GM21528 (cell line): ENCODE measurements around the gene SPATA31D3.
"Not testable (repeated sequence)": the region's sequence is repeated elsewhere in the genome, so short reads cannot be mapped to it uniquely, and the experiment has no call there.

Experiments used
- ATAC-seq: cut with Tn5 transposase; IDR thresholded peaks from one replicate; pipeline ENCODE4 v1.9.1; 2021; ENCODE audit warnings: mild to moderate bottlenecking, moderate library complexity; ENCODE audit not compliant: unreplicated experiment, low FRiP score

The SPATA31D3 gene

DNA sequence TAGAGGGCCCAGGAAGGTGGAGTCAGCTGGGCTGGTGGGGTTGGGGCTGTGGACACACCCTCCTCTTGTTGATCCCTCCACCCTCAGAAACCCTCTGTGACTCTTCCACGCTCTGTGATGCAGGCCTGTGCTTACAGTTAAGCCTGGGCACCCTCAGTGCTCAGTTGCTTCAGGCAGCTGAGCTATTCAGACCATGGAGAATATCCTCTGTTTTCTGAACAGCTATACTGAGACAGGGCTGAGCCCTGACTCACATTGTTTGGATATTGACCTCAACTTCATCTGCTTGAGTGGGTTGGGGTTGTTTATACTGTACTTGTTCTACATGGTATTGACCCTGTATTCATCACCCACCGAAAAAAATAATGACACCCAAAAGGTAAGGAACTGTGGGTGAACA is at the start of gene SPATA31D3:
Gene SPATA31D3, plus strand, starts transcription at position 108 of the 400 bp plus-strand sequence. Its CDS starts 86 bp downstream, at position 194.
- ATAC-seq, result not testable (repeated sequence)

DNA sequence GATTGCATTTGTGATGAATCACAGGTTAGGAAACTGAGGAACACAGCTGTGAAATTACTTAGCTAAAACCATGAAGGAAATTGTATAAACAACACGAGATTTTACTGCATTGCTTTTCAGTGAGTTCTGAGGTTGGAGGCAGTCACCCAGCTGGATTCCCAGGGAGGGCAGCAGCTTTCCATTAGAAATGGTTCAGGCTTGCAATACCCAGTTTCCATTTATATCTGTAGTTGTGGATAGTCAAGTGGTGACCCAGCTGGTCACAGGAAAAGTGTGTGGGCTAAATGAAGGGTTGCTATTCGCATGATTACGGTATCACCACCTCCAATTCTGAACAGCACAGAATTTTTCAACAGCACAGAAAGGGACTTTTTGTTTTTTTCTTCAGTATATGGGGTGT is 49.4 kb upstream of the SPATA31D3 start:
- ATAC-seq, result no peak

DNA sequence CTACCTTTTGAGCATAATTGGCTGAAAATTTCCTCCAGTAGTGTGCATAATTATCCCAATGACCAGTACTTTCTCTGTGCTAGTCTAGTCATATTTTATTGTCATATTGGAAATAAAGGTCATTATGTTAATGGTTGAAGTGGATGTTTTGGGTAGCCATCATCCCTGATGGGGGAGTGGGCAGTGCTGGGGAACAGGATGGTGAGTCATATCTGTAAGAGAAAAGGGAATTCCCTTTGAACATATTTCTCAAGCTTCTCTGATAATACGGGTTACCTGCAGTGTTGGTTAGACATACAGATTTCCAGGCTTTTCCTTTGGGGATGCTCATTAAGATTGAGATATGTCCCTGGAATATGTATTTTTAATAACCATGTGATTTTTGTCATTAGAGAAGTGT is 48.4 kb upstream of the SPATA31D3 start:
- no peak for ATAC-seq

DNA sequence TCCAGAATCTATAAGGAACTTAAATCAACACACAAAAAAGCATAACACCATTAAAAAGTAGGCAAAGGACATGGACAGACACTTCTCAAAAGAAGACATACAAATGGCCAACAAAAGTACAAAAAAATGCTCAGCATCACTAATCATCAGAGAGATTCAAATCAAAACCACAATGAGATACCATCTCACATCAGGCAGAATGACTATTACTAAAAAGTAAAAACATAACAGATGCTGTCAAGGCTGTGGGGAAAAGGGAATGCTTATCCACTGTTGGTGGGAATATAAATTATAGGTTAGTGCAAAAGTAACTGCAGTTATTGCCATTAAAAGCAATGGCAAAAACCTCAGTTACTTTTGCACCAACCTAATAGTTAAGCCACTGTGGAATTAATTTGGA is 47.2 kb upstream of the SPATA31D3 start:
- ATAC-seq, result no peak

DNA sequence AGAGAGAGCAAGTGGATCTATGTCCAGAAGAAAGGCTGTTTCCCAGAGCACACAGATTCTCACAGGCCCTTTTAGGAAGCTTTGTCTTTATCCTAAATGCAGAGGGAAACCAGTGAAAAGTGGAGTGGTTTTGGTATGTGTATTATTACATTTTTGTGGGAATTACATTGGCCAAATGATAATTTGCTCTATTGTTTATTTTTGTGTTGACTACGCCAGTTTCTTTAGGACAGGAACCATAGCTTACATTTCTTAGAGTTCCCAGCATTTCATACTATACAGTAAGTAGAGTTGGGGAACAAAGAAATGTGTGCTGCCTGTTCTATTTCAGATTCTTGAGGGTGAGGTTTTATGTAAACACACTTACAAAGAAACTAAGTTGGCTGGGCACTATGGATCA is 44.4 kb upstream of the SPATA31D3 start:
- ATAC-seq, result no peak

DNA sequence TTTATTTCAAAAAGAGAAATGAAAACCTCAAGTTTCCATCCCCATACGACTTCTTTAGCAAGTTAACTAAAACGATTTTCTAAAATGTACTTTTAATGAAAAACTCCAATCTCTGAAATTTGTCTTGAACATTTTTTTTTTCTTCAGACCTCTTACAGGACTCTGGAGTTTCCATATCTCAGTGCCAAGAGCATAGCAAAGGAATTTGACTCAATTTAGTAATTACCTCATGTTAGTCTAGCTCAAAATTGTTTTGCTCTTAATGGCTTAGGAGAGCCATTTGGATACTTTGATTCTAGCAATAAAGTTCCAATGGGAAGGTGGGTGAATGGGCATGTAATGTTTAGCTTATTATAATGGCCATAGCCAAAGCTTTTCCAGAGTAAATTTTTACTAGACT is 41.1 kb upstream of the SPATA31D3 start:
- ATAC-seq, result no peak

DNA sequence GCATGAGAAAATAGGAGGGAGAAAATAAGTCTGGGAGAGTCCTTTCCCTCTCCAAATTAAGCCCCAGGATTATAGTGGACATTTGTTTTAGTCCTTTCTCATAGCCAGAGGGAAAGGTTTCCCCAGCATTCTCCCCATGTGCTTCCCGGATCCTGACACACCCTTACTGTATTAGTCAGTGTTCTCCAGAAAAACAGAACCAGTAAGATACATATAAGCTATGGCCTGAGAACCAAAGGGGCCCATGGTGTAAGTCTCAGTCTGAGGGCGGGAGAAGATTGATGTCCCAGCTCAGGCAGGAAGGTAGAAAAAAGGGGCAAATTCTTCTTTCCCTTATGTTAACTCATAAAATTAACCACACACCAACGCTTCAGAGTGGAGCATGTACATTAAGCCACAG is 40.7 kb upstream of the SPATA31D3 start:
- no peak for ATAC-seq

DNA sequence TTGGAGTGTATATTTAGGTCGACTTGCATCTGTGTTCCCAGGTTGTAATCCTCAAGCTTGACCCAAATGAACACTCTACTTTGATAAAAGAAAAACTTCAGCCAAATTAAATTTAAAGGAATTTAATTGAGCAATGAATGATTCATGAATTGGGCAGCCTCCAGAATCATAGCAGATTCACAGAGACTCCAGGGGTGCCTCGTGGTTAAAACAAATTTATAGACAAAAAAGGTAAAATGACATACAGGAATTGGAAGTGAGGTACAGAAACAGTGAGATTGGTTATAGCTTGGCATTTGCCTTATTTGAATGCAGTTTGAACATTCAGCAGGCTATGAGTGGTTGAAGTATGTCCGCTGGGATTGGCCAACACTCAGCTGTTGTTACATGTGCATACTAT is 36.6 kb upstream of the SPATA31D3 start:
- no peak for ATAC-seq

DNA sequence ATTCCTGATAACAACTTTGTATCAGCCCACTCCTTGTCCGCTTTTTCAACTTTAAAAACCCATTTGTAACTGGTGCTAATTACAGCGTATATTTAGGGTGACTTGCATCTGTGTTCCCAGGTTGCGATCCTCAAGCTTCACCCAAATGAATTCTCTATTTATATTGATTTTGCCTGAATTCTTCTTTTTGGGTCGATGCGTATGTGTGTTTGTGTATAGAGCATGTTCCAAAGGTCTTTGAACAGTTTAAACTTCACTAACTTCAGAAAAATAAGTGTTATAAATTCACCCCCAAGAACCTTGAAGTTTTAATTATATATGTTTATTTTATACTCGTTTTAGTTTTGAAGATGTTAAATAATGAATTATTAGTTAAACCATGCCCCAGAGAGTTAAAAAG is 31.2 kb upstream of the SPATA31D3 start:
- no peak for ATAC-seq

DNA sequence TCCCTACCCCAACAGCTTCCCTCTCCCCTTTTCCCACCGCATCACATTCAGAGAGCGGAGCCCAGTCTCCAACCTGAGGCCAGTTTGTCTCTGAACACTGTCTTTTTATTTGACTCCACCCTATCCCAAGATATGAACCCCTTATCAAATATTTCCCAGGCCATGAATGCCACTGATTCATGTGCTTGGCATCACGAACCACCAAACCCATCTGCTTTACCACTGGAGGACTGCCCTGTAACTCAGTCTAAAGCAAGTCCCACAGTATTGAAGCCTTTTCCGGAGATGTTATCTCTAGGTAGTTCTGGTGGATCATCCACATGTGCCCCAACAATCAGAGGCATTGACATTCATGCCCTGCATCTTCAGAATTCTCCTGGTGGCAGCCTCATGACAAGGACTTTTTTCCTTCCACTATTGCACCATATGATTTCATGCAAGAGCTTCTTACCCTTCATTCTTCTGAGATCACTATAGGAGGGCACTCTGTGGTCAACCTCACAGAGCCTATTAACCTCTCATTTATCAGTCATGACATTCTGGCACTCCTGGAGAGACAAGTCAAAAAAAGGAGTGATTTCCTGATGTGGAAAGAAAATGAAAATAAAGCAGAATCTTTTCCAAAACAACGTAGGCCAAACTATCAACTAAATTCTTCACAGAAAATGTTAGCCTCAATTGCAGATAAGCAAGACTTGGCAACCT is 27.3 kb upstream of the SPATA31D3 start:
- ATAC-seq, result no peak

DNA sequence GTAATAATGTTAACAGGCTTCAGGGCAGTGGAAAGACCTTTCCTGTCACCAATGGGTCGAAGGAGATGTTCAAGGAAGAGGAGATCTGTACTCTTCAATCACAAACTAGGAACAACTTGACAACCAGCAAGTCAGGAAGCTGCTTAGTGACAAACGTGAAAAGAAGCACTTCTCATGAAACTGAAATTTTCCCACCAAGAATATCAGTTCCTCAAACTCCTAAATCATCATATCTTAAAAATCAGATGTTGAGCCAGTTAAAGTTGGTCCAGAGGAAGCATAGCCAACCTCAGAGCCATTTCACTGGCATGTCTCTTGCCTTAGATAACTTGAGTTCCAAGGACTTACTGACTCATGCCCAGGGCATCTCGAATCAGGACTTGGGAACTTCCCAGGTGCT is 24.8 kb upstream of the SPATA31D3 start:
- not testable (repeated sequence) for ATAC-seq

DNA sequence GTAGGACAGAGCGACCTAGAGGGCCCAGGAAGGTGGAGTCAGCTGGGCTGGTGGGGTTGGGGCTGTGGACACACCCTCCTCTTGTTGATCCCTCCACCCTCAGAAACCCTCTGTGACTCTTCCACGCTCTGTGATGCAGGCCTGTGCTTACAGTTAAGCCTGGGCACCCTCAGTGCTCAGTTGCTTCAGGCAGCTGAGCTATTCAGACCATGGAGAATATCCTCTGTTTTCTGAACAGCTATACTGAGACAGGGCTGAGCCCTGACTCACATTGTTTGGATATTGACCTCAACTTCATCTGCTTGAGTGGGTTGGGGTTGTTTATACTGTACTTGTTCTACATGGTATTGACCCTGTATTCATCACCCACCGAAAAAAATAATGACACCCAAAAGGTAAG is 15.0 kb upstream of the SPATA31D3 start, which contains the start of gene SPATA31D4:
Gene SPATA31D4, plus strand, starts transcription at position 124 of the 400 bp plus-strand sequence. Its CDS starts 86 bp downstream, at position 210.
- ATAC-seq, result not testable (repeated sequence)

DNA sequence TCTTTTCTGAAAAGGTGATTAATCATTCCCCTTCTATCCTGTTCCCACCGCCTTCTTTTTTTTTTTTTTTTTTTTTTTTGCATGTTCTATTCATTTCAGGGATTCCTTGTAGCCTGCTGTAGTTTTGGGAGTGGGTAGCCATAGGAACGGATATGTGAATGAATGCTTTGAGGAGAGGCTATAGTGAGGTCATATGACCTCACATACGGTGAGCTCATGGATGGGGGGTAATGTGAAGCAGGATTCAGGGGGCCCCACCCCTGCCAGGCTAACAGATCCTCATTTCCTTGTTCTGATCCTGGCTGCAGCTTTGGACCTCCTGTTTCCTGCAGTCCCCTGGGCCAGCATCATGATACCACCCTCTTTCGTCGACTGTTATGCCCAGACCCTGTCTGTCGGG is 13.2 kb upstream of the SPATA31D3 start:
- ATAC-seq, result not testable (repeated sequence)

DNA sequence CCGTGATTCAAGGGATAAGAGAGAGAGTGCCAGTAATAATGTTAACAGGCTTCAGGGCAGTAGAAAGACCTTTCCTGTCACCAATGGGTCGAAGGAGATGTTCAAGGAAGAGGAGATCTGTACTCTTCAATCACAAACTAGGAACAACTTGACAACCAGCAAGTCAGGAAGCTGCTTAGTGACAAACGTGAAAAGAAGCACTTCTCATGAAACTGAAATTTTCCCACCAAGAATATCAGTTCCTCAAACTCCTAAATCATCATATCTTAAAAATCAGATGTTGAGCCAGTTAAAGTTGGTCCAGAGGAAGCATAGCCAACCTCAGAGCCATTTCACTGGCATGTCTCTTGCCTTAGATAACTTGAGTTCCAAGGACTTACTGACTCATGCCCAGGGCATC is 9.8 kb upstream of the SPATA31D3 start:
- not testable (repeated sequence) for ATAC-seq

DNA sequence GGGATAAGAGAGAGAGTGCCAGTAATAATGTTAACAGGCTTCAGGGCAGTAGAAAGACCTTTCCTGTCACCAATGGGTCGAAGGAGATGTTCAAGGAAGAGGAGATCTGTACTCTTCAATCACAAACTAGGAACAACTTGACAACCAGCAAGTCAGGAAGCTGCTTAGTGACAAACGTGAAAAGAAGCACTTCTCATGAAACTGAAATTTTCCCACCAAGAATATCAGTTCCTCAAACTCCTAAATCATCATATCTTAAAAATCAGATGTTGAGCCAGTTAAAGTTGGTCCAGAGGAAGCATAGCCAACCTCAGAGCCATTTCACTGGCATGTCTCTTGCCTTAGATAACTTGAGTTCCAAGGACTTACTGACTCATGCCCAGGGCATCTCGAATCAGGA is 5.3 kb downstream of the SPATA31D3 start:
- ATAC-seq, result not testable (repeated sequence)

DNA sequence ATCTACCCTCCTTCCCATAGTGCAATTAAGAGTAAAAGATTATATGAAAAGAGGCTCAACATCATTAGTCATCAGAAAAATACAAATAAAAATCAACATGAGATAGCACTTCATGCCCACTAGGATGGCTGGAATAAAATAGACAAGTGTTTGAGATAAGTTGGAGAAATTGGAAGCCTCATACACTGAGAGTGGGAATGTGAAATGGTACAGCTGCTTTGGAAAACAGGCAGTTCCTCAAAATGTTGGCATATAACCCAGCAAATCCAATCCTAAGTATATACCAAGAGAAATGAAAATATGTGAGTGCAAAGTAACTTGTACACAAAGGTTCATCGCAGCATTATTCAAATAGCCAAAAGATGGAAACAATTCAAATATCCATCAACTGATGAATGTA is 9.8 kb downstream of the SPATA31D3 start:
- no peak for ATAC-seq

DNA sequence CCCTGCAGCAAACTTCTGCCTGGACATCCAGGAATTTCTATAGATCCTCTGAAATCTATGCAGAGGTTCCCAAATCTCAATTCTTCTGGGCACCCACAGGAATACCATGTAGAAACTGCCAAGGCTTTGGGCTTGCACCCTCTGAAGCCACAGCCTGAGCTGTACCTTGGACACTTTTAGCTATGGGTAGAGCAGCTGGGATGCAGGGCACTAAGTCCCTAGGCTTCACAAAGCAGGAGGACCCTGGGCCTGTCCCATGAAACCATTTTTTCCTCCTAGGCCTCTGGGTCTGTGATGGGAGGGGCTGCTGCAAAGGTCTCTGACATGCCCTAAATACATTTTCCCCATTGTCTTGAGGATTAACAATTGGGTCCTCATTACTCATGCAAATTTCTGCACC is 12.3 kb downstream of the SPATA31D3 start:
- ATAC-seq, result no peak

DNA sequence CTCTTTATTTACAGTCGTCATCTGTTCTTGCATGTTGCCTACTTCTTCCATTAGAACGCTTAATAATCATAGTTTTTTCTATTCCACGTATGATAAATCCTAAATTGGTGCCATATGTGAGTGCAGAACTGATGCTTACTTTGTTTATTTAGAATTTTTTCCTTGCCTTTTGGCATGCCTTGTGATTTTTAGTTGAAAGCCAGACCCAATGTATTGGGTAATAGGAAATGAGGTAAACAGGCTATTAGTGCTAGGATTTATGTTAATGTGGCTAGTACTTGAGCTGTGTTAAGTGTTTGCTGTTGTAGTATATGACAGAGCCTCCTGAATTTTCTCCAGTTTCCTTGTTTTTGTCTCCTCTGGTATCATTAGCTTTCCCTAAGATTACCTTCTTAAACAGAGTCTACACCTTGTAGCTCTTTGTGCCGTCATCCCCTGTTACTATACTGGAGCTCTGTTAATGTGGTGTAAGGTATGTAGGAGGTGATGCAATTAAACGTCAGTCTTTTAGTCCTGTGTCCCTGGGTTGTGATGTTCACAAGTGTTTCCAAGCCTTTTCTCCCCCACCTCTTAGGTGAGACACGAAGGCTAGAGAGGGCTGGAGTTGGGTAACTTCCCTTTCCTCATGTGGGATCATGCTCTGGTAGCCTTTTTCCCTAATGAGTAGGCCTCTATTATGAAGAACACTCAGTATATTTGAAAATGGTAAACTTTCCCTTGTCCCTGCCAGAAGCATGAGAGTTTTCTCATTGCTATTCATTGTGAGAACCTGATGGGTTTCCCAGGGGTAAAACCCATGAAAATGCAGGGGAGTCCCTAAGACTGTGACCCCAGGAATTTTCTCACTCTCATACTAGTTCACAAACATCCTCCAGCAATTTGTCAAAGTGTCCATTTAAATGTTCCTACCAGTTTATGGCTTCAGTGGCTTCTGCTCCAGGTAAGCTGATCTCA is 21.2 kb downstream of the SPATA31D3 start:
- no peak for ATAC-seq

DNA sequence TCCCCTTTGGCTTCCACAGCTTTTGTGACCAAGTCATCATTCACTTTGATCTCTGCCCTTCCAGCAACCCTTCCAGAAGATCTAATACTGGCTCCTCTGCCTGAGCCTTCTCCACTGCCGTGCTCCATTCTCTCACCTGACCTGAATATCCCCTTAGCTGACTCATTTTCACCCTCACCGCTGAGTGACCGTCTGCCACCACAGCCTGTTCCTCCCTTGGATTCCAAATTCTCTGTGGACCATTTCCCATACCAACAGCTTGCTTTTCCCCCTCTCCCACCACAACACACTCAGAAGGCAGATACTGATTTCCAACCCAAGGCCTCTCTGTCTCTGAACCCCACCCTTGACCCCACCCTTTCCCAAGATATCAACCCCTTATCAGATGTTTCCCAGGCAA is 24.7 kb downstream of the SPATA31D3 start:
- ATAC-seq, result no peak

DNA sequence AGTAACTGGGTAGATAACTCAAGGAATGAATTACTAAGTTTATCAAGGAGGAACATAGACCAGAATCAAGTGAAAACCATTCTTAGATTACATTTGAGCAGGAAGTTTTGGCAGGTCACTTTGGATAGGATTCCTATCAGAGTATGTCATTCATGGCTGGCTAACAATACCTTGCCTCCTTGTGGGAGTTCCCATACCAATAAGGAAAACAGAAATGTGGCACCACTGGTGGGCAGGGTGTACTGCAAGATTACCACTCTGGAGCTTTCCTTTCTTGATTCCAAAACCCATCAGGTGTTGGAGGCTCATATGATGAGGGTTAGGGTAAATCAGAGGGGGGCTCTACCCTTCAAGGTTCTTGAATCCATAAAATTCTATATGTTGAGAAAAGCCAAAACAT is 26.7 kb downstream of the SPATA31D3 start:
- ATAC-seq, result no peak

DNA sequence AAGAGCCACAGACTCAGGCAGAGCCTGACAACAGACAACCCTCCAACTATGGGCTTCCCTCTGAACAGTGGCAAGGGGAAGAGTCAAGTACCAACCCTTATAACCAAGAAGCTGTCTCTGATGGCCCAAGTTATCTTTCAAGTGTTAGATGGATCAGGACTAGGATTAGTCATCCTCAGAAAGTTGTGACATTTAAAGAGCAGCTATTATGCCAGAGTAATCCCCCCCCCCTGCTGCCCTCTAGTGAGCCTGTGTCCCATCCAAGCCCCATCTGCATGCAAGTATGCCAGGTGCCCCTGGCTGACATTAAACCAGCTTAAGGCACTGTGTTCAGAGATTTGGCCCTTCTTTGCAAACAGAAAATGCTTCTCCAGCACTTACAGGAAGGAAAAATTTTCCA is 28.4 kb downstream of the SPATA31D3 start:
- no peak for ATAC-seq
